Fibroblast of pulmonary artery (primary cell): ENCODE results near the gene ELOVL2.

Experiments
- DNase-seq: peaks from one replicate; pipeline ENCODE4 v3.0.0-alpha.2; 2010; ENCODE audit warnings: low read depth
- H3K4me3 ChIP-seq: replicated peaks from 2 replicates; pipeline ENCODE4 v1.5.1; 2011; ENCODE audit warnings: low read depth, mild to moderate bottlenecking, control low read depth, low read length, moderate library complexity
- TF ChIP-seq, protein P1 (sequence below): IDR thresholded peaks from 2 replicates; pipeline ENCODE4 v1.5.1; 2011; ENCODE audit warnings: mild to moderate bottlenecking, control low read depth, low read length, inconsistent platforms; ENCODE audit errors: missing control alignments

The ELOVL2 gene

DNA sequence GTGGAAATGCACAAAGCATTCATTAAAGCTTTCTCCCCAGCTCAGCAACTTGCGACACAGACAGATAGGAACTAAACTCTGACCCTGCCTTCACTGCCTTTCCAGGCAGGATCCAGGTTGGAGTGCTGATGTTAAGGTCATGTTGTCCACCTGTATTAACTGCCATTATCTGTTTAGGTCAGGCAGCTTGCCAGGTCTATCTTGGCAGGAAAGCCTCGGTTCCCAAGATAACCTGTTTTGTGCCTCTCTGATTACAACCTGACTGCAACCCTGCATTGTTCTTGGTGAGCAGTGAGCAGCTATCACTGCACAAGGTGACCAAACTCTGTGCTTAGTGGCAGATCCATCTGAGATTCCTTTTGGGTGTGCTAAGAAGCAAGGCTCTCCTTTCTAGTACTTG is 23.2 kb upstream of the ELOVL2 start:
- no peak overlapping the region for H3K4me3 ChIP-seq
- TF ChIP-seq, protein P1, sequence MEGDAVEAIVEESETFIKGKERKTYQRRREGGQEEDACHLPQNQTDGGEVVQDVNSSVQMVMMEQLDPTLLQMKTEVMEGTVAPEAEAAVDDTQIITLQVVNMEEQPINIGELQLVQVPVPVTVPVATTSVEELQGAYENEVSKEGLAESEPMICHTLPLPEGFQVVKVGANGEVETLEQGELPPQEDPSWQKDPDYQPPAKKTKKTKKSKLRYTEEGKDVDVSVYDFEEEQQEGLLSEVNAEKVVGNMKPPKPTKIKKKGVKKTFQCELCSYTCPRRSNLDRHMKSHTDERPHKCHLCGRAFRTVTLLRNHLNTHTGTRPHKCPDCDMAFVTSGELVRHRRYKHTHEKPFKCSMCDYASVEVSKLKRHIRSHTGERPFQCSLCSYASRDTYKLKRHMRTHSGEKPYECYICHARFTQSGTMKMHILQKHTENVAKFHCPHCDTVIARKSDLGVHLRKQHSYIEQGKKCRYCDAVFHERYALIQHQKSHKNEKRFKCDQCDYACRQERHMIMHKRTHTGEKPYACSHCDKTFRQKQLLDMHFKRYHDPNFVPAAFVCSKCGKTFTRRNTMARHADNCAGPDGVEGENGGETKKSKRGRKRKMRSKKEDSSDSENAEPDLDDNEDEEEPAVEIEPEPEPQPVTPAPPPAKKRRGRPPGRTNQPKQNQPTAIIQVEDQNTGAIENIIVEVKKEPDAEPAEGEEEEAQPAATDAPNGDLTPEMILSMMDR: no peak
- DNase-seq: no peak

DNA sequence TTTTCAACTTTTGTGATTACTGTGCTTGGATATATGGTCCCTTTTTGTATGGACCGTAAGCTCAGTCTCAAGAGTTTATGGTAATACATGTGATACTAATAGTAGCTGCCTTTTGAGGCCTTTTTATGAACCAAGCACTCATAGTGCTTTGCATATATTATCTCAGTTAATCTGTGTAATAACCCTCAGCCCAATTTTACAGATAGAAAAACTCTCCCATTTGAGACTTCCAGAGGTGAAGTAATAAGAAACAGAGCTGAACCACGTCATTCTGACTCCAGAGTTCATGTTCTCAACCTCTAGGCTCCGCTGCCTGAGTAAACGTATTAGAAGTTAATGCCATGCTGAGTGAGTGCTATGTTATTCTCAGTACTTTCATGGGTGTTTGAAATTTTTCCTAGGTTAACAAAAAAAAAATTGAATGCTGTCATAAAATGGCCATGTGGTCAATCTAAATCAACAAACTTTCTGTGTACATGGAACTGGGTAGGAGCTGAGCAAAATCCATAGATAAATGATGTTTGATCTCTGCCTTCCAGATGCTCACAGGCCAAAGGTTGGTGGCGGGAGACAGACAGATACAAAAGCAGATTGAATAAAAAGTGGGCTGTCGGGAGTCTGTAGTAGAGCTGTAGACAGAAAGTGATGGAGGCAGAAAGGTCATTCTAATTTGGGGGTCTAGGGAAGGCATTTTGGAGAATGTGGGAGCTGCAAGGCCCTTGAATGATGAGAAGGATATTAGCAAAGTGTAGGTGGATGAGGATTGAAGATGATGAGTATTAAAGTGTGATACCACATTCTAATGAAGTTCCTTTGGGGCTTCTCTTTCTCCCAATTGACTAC is 22.6 kb upstream of the ELOVL2 start:
- TF ChIP-seq, protein P1: no peak
- DNase-seq: no peak
- no peak overlapping the region for H3K4me3 ChIP-seq

DNA sequence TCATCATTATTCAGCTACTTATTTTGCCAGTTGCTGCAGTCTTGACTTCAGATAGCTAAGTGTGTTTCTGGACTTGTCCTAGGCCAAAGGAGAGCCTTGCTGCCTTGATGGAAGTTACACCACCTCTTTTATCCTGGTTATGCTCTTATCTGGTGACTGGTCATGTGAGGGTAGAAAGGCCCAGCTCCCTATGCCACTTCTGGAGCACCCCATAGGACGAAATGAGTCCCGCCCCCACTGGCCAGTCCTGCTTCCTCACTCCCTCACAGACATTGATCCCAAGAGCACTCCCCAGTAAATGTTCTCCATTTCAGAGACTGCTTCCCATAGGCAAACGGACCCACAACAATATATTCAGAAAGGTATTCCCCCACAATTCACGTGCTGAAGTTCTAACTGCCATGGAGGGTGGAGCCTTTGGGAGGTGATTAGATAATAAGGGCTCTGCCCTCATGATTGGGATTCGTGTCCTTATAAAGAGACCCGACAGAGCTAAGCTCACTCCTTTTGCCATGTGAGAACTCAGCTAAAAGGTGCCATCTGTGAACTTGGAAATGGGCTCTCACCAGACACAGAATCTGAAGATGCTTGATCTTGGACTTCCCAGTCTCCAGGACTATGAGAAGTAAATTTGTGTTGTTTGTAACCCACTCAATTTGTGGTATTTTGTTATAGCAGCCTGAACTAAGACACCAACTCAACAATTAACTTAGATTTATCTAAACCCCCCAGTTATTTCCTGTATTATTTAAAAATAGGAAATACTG is 21.5 kb upstream of the ELOVL2 start:
- no peak for DNase-seq
- no peak overlapping the region for H3K4me3 ChIP-seq
- TF ChIP-seq, protein P1: no peak

DNA sequence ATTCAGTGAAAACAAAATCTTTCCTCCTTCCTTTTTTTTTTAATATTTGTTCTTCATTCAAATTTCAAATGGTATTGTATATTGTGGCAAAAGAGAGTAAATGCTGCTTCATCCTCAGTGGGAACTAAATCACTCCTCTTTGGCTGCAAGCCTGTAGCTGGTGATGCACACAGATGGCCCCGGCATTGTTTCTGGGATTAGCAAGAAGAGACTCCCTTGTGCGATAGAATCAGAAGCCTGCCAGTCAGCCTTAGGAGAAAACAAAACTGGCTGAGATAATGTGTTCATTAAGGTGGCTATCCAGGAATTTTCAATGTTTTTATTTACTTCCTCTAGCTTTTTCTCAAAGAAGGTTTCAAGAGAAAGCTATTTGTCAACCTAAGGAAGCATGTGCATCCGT is 20.7 kb upstream of the ELOVL2 start:
- TF ChIP-seq, protein P1: no peak
- H3K4me3 ChIP-seq: no peak overlapping the region
- no peak for DNase-seq

DNA sequence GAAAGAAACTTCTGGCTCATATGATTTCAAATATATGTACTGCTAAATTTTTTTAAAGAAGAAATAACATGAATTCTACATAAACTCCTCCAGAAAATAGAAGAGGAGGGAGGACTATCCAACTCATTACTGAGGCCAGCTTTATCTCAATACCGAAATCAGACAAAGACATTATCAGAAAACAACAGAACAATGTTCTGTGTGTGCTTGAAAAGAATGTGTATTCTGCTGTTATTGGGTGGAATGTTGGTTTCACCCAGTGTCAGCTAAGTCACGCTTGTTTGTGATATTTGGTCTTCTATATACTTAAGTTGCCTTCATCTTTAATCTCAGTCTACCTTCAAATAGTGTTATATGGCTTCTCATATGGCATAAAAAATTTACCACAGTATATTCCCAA is 18.6 kb upstream of the ELOVL2 start:
- TF ChIP-seq, protein P1: no peak
- H3K4me3 ChIP-seq: no peak overlapping the region
- no peak for DNase-seq

DNA sequence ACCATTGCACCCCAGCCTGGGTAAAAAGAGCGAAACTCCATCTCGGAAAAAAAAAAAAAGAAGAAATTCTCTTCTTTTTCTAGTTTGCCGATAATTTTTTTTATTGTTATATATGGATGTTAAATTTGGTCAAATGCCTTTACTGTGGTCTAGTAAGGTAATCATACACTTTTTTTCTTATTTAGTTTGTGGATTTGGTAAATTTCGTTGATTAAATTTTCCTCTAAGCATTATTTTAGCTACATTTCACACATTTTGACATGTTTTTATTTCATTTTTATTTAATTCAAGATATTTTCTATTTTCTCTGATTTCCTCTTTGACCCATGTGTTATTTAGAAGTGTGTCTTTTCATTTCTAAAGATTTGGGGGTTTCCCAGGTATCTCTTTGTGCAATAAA is 18.0 kb upstream of the ELOVL2 start:
- TF ChIP-seq, protein P1: no peak
- DNase-seq: no peak
- no peak overlapping the region for H3K4me3 ChIP-seq
